GM21619 (cell line): ENCODE results near the gene PFKP.
"Not testable (repeated sequence)": the region's sequence is repeated elsewhere in the genome, so short reads cannot be mapped to it uniquely, and the experiment has no call there.

Experiments
- ATAC-seq: cut with Tn5 transposase; IDR thresholded peaks from one replicate; pipeline ENCODE4 v1.9.1; 2021; ENCODE audit not compliant: unreplicated experiment

Gene PFKP

DNA sequence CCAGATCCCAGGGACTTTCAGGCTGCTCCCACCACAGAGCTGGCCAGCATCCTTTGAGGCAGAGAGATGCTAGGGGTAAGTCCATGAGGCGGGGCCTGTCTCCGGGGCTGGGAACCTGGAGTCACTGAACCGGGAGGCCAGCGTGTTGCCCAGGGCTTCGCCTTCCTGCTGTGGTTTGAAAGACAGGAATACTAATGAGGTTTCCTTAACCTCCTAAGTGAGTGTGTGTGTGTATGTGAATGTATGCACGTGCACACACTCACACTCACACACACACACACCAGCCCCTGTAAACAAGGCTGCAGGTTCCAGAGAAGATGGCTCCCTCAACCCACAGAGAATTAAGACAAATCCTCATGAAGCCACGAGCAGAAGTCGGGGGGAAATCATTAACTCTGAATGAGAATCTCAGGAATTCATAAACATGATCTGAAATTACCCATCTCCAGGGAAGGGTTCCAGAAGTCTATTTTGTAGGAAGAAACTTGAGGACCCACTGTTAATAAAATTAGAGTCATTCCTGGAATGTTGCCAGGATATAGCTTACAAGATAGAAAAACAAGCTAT is 20.3 kb upstream of the PFKP start:
- ATAC-seq: no peak

- ATAC-seq: no peak
Observed at GRCh38 chr10:3047596-3047995, 19.8 kb upstream of the PFKP start.

DNA sequence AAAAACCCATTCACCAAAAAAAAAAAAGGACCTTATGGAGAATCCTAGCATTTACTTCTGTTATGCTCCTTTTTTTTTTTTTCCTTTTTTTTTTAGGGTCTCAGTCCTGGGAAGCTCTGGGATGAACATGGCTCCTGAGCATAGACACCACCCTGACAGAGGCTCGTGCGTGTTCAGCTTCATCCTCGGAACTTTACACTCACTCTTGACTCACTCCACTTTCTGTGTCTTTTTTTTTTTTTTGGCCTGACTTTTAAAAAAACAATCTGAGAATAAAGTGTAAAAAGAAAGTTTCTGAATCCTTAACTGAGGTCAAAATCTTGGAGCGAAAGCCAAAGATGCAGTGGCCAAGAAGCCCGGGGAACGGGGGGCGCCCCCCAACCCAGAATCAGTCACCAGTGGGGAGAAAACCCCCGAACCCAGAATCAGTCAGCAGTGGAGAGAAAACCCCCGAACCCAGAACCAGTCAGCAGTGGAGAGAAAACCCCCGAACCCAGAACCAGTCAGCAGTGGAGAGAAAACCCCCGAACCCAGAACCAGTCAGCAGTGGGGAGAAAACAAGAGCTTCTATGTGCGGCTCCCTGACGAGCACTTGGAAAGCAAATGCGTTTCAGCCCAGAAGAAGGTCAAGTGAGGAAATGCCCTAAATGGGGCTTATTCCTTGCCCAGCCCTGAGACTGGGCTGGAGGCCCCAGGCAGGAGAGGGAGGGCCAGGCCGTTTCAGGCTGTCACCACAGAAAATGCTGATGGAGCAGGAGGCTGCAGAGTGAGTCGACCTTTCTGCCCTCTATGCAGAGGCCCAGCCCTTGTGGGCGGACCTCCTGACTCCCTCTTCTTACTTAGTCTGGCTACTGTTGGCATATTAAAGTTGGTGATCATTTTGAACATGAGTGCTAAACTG is 19.0 kb upstream of the PFKP start:
- ATAC-seq: no peak

GRCh38 chr10:3051692-3052091 is 15.7 kb upstream of the PFKP start:
- no peak for ATAC-seq

GRCh38 chr10:3053155-3053554 is 14.2 kb upstream of the PFKP start:
- ATAC-seq: no peak

DNA sequence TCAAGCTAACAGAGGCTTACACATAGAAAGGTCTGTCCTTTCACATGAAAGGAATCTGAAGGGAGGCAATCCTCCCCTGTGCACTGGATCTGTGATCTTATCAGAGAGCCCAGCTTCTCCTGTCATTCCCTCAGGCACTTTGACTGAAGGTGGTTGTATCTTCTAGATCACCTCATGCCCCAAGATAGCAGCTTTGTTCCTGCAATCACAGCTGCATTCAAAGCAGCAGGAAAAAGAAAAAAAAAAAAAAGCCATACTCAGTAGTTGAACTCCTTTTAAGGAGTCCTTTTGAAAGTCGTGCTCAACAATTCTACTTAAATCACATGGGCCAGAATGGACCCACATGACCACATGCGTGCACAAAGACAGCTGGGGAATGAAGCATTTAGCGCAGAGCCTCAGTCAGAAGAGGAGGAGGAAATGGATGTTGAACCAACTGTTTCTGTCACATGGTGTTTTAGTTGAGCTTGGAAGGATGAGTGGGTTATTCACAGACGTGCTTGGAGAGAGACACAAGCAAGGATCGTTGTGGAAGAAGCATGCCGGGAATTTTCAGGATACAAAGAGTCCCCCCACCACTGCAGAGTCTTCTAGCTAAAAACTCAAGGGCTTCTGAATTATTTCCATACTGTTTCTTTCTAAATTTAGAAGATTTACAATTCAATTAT is 13.0 kb upstream of the PFKP start:
- ATAC-seq: no peak

- no peak for ATAC-seq
Observed at GRCh38 chr10:3054851-3055199, 12.5 kb upstream of the PFKP start.

DNA sequence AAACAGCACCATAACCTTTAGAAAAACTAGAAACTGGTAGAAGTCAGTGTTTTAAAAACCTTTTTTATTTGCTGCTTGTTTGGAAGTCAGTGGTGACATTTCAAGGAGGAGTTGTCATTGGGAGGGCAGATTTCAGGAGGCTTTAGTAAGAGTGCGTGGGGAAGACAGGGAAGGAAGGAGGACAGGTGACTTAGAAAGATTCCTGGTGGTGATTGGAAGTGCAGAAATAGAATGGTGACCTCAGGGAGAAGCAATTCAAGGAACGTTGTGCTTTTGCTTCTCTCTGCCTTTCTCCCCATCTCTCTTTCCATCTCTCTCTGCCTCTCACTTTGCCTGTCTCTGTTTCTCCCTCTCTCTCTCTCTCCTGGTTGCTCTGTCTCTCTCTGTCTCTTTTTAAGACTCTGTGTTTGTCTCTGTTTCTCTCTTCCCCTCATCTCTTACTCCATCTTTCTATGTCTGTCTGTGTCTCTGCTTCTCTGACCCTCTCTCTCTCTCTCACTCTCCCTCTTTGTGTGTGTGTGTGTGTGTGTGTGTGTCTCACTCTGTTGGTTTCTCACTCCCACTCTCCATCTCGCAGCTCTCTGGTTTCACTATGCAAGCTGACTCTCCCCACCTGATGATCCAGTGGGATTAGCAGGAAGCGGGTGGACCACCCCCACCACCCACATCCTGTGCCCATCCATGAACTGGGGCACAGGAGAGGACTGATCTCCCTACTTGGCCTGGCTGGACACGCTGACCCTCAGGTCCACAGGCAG is 10.9 kb upstream of the PFKP start:
- no peak for ATAC-seq

- ATAC-seq: no peak
Observed at GRCh38 chr10:3057946-3058345, 9.4 kb upstream of the PFKP start.

DNA sequence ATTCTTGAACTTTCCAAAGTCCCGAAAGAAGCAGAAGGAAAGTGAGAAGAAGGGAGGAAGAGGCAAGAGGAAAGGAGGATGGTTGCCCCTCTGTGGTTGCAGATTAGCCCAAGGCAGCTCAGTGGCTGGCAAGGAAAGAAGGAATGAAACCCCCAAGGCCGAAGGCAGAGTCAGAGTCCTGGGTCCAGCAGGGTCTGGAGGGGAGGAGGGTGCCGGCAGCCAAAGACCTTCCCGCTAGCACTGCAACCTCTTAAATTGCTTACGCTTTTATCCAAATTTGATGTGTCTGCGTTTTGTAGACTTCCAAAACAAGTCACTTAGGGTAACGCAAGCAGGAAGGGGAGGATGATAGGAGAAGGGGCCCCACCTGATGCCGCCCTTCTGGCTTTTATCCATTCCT is 7.4 kb upstream of the PFKP start:
- ATAC-seq: no peak

DNA sequence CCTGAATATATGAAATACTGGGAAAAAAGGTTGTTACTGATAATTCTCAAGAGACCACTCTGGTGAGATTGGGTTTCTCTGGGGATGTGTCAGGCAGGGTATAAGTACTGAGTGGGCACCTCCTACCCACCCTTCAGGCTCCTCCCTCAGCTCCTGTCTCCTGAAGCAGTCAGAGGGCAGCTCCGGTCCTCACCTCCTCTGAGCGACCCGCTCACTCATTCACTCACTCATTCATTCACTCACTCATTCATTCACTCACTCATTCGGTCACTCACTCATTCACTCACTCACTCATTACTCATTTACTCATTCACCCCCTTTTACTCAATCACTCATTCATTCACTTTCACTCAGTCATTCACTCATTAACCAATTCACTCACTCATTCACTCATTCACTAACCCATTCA is 6.9 kb upstream of the PFKP start:
- no peak for ATAC-seq

DNA sequence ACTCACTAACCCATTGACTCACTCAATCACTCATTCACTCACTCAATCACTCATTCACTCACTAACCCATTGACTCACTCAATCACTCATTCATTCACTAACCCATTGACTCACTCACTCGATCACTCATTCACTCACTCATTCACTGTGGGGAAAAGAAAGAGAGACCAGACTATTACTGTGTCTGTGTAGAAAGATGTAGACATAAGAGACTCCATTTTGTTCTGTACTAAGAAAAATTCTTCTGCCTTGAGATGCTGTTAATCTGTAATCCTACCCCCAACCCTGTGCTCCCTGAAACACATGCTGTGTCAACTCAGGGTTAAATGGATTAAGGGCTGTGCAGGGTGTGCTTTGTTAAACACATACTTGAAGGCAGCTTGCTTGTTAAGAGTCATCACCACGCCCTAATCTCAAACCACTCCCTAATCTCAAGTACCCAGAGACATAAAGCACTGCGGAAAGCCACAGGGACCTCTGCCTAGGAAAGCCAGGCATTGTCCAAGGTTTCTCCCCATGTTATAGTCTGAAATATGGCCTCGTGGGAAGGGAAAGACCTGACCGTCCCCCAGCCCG is 5.9 kb upstream of the PFKP start:
- not testable (repeated sequence) for ATAC-seq

- ATAC-seq: no peak
Observed at GRCh38 chr10:3062502-3063186, 4.7 kb upstream of the PFKP start.

GRCh38 chr10:3064423-3064822 is 2.9 kb upstream of the PFKP start:
- no peak for ATAC-seq

- no peak for ATAC-seq
Observed at GRCh38 chr10:3065622-3066021, 1.7 kb upstream of the PFKP start.

GRCh38 chr10:3066317-3067117 is 831 bp upstream of the PFKP start:
- ATAC-seq: no peak

DNA sequence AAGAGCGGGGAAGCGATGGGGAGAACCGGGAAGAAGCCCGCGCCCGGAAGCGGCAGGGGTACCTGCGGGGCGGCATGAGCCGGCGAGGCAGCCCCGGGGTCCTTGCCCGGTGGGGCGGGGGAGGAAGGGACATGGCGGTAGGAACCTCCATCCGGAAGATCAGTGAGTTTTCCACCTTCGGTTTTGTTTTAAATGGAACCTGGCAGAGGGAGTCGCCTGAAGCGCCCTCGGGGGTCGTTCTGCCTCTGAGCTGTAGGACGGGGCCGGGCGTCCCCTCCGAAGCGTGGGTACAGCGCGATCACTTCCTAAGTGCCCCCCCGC is 471 bp downstream of the PFKP start:
- peak; percentile 11 for ATAC-seq

GRCh38 chr10:3068201-3068967 is 1.0 kb downstream of the PFKP start:
- peak; percentile 38 for ATAC-seq
